ENCODE results near the gene C1orf116. TPM values are rescaled to one million over a fixed set of nuclear protein-coding genes. Genes with fewer than 3 reads are reported as not detected.

The C1orf116 gene
- total RNA-seq, 4 donors from 2014 or later: 7.1 to 24.6 (median 13.3) TPM

DNA sequence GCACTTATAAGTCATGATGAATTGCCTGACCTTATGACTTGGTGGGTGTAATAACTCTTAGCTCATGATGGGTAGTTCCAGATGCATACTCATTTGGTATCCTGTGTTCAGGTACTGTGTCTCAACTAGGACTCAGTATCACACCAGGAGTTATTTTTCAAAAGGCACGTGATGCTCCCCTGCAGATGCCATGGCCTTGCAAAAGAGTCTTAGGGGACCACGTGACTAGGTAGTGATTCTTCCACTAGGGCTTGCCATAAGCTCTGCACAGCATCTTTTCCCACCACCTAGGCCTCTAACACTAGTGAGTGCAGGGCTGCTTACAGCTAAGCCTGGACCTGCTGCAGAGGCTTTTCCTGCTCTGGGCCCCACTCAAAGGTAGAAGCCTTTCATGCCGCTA lies 58.4 kb downstream of the C1orf116 start:
- TF ChIP-seq POLR2A (IDR thresholded peaks at IDR 0.05): no peak
- no peak for TF ChIP-seq CTCF (IDR thresholded peaks at IDR 0.05)
- Histone ChIP-seq H3K27me3 (no peaks in the 10 kb centered on the region), H3K36me3 (no peaks in the 10 kb centered on the region), H3K27ac (no peak overlapping the region), H3K9me3 (no peaks in the 10 kb centered on the region), H3K4me3 (replicated peaks in 1 of 3) (no peak overlapping the region), H3K4me1 (no peaks in the 10 kb centered on the region)
- 86 to 92% methylated on average over 3 of the region's 3 CpGs for WGBS, 2 donors
- intact Hi-C loops (cut with DNase I): no loop called here
- DNase-seq: no peak

- Histone ChIP-seq H3K4me3 (replicated peaks in 1 of 3) (no peak overlapping the region), H3K27me3 (no peaks in the 10 kb centered on the region), H3K9me3 (no peaks in the 10 kb centered on the region), H3K36me3 (no peaks in the 10 kb centered on the region), H3K27ac (no peak overlapping the region), H3K4me1 (peaks cover 0 to under 1% of the 10 kb centered on the region in 2 donors)
- no peak for DNase-seq
- TF ChIP-seq CTCF (IDR thresholded peaks at IDR 0.05) (no peak), POLR2A (IDR thresholded peaks at IDR 0.05) (no peak)
- intact Hi-C loops (cut with DNase I): no loop called here
- WGBS, 2 donors: 82 to 86% methylated on average over 2 of the region's 2 CpGs
These were observed 59.8 kb downstream of the C1orf116 start for GRCh38 chr1:206972728-206973127.

DNA sequence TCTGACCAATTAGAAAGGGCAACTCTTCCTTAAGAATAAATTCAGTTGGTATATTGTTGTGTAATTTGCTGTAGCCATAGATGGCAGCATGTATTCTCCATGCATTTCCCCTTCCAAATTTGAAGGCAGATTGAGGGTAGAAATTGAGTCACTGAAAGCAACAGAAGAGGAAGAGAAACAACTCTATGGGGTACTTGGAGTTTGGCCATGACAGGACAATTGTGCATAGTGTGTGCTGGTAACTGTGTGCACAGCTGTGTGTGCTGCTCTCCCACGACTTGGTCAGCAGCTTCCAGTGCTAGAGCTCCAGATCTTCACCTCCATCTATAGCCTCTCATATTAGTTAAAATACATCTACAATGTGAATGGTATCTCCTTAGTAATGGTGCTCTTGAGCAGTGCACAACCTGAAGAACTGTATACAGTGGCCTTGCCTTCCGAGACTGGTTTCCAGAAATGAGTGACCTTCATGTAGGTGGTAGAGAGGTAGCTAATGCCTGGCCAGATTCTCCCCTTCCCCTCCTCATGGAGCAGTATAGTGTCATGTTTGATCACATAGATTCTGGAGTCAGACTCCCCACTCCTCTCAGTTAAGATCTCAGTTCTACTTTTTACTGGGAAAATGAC lies 61.4 kb downstream of the C1orf116 start:
- Histone ChIP-seq H3K4me3 (replicated peaks in 1 of 3) (no peak overlapping the region), H3K9me3 (no peaks in the 10 kb centered on the region), H3K4me1 (peaks cover 3 to 6% of the 10 kb centered on the region in 2 donors), H3K27ac (no peak overlapping the region), H3K27me3 (no peaks in the 10 kb centered on the region), H3K36me3 (no peaks in the 10 kb centered on the region)
- no peak for TF ChIP-seq POLR2A (IDR thresholded peaks at IDR 0.05)
- TF ChIP-seq CTCF (IDR thresholded peaks at IDR 0.05): no peak
- intact Hi-C loops (cut with DNase I): no loop called here
- WGBS, 2 donors: 80 to 90% methylated on average over 2 of the region's 2 CpGs
- DNase-seq: no peak

GRCh38 chr1:206970446-206970845 lies 62.1 kb downstream of the C1orf116 start, which contains the start of gene FCAMR:
TSS of gene FCAMR (minus strand) at chr1:206970460. CDS start at chr1:206970125, 335 bp downstream.
- H3K27me3 ChIP-seq: no peaks in the 10 kb centered on the region
- H3K36me3 ChIP-seq: no peaks in the 10 kb centered on the region
- H3K27ac ChIP-seq: no peak within 1 kb of the TSS
- H3K4me1 ChIP-seq: peaks cover 3 to 6% of the 10 kb centered on the region in 2 donors
- no peak for DNase-seq
- no peaks in the 10 kb centered on the region for H3K9me3 ChIP-seq
- intact Hi-C loops (cut with DNase I): no loop called here
- no peak within 1 kb of the TSS for H3K4me3 ChIP-seq (replicated peaks in 1 of 3)
- TF ChIP-seq POLR2A (IDR thresholded peaks at IDR 0.05): no peak
- TF ChIP-seq CTCF (IDR thresholded peaks at IDR 0.05): no peak
- WGBS, 2 donors: 77 to 82% methylated on average over 2 of the region's 2 CpGs

GRCh38 chr1:206969090-206969489 lies 63.5 kb downstream of the C1orf116 start:
- no peak for DNase-seq
- Histone ChIP-seq H3K4me1 (peaks cover 3 to 6% of the 10 kb centered on the region in 2 donors), H3K27me3 (no peaks in the 10 kb centered on the region), H3K4me3 (replicated peaks in 1 of 3) (no peak overlapping the region), H3K9me3 (no peaks in the 10 kb centered on the region), H3K27ac (no peak overlapping the region), H3K36me3 (no peaks in the 10 kb centered on the region)
- intact Hi-C loops (cut with DNase I): no loop called here
- no peak for TF ChIP-seq CTCF (IDR thresholded peaks at IDR 0.05)
- TF ChIP-seq POLR2A (IDR thresholded peaks at IDR 0.05): no peak
- 68 to 89% methylated on average over 5 of the region's 5 CpGs for WGBS, 2 donors

Other genes with a start within 250 kb of the C1orf116 start
- not detected for gene IL20, start 167.1 kb downstream of the C1orf116 start, total RNA-seq
- gene IL24, start 135.3 kb downstream of the C1orf116 start, total RNA-seq: not detected
- 1 to 10 TPM; 1.2 to 5.2 (median 3.0) TPM for gene FCMR, start 110.8 kb downstream of the C1orf116 start, total RNA-seq
- 1 to 10 TPM in 1 of 4 donors, under 1 TPM in 2, not detected in 1; 0.11 to 1.2 (median 0.75) TPM for gene PIGR, start 86.3 kb downstream of the C1orf116 start, total RNA-seq
- gene FCAMR, start 62.3 kb downstream of the C1orf116 start, total RNA-seq: not detected
- 10 to 100 TPM; 11.6 to 17.7 (median 13.5) TPM for gene YOD1, start 18.5 kb upstream of the C1orf116 start, total RNA-seq
- 100 to 1,000 TPM in 2 of 4 donors, 10 to 100 TPM in 2; 87.7 to 191 (median 110) TPM for gene PFKFB2, start 20.5 kb upstream of the C1orf116 start, total RNA-seq
- gene C4BPB, start 56.1 kb upstream of the C1orf116 start, total RNA-seq: not detected
- not detected for gene C4BPA, start 71.5 kb upstream of the C1orf116 start, total RNA-seq